Upper lobe of left lung (tissue), 4 donors: ENCODE measurements around the gene PCCA.

Experiments used
- CTCF ChIP-seq, 6 experiments: fragments of 450-650 bp in 4 of 6; fragments of 200-600 bp in 2 of 6; sonication (generic) in 2 of 6; IDR thresholded peaks; one replicate each; pipeline ENCODE4 v1.5.1; 2016 to 2019; ENCODE audit warnings: antibody characterized with exemption in 6 of 6
- EP300 ChIP-seq, 4 donors: sonication (generic); formaldehyde crosslinking; IDR thresholded peaks; one replicate each; pipeline ENCODE4 v1.5.1; 2017; ENCODE audit warnings: antibody characterized with exemption in 4 of 4, control low read depth in 2 of 4
- POLR2A ChIP-seq, 4 donors: fragments of 450-650 bp; IDR thresholded peaks; one replicate each; pipeline ENCODE4 v1.5.1; 2016 to 2017; ENCODE audit warnings: antibody characterized with exemption in 4 of 4, mild to moderate bottlenecking in 2 of 4
- POLR2AphosphoS5 ChIP-seq, 2 donors: sonication (generic); formaldehyde crosslinking; IDR thresholded peaks; one replicate each; pipeline ENCODE4 v1.5.1; 2017; ENCODE audit warnings: antibody characterized with exemption in 2 of 2

DNA sequence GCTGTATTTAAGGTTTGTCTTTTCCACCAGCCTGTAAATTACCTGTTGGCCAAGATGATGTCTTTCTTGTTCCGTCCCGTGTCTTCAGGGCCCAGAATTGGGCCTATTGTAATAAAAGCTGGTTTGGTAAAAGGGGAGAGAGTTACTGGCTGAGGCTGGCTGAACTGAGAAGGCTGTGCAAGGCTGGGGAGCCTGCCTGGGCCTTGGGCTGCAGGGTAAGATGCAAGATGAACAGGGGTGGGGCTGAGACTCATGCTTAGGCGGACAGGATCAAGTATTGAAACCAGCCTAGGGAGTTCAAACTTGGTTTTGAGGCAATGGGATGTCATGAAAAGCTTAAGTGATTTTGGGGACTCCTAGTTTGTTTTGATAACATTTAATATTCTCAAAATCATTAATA, 142.3 kb downstream of the PCCA start:
- TF ChIP-seq CTCF (IDR thresholded peaks at IDR 0.05) (no peak), POLR2A (IDR thresholded peaks at IDR 0.05) (no peak), EP300 (IDR thresholded peaks at IDR 0.05) (no peak), POLR2AphosphoS5 (IDR thresholded peaks at IDR 0.05) (no peak)
